ENCODE data around the gene RNU5B-1.

- TF ChIP-seq TCF4 (CRISPR knock-in tag; IDR thresholded peaks at IDR 0.05; ENCODE audit: borderline replicate concordance) = no peak
- no peak for TF ChIP-seq ARNTL (CRISPR knock-in tag; IDR thresholded peaks at IDR 0.05; ENCODE audit: borderline replicate concordance, low read depth)
- TF ChIP-seq CREB5 (CRISPR knock-in tag; IDR thresholded peaks at IDR 0.05; ENCODE audit: low read depth) = no peak
- TF ChIP-seq TOX (CRISPR knock-in tag; IDR thresholded peaks at IDR 0.05; ENCODE audit: borderline replicate concordance) = no peak
- no peak for TF ChIP-seq TSHZ2 (CRISPR knock-in tag; IDR thresholded peaks at IDR 0.05)
- no peak for TF ChIP-seq CSDC2 (CRISPR knock-in tag; IDR thresholded peaks at IDR 0.05)
- no peak for TF ChIP-seq POU6F1 (CRISPR knock-in tag; IDR thresholded peaks at IDR 0.05; ENCODE audit: borderline replicate concordance, low read depth)
- no peak for TF ChIP-seq SNAI2 (CRISPR knock-in tag; IDR thresholded peaks at IDR 0.05)
- no peak for TF ChIP-seq ZNF565 (CRISPR knock-in tag; conservative IDR thresholded peaks at IDR 0.05; ENCODE audit: low read depth)
- TF ChIP-seq GLIS3 (CRISPR knock-in tag; IDR thresholded peaks at IDR 0.05) = no peak
- TF ChIP-seq PATZ1 (CRISPR knock-in tag; IDR thresholded peaks at IDR 0.05; ENCODE audit: borderline replicate concordance) = no peak
- no peak for TF ChIP-seq ZC3H10 (CRISPR knock-in tag; IDR thresholded peaks at IDR 0.05)
Measured at GRCh38 chr15:65342493-65342892, 38.0 kb downstream of the RNU5B-1 start.

All from SK-N-SH treated with all-trans-retinoic acid at 6 μM for 48 hours (cell line).